IPS-NIHi11 (cell line): ENCODE results near the gene EN2.

Experiments used
- DNase-seq: peaks from one replicate; pipeline ENCODE4 v3.0.0; 2012; ENCODE audit warnings: mixed read lengths, low spot score

Gene EN2

GRCh38 chr7:155486783-155487508, 29.0 kb downstream of the EN2 start:
- no peak for DNase-seq

GRCh38 chr7:155487509-155488482, 29.9 kb downstream of the EN2 start:
- DNase-seq: no peak

- DNase-seq: no peak
Measured at GRCh38 chr7:155488483-155489127, 30.7 kb downstream of the EN2 start.

GRCh38 chr7:155489158-155489840, 31.4 kb downstream of the EN2 start:
- DNase-seq: no peak

- DNase-seq: peak; percentile 51
Measured at GRCh38 chr7:155489862-155490696, 32.1 kb downstream of the EN2 start.

GRCh38 chr7:155490697-155491628, 33.0 kb downstream of the EN2 start:
- DNase-seq: peak; percentile 79

- no peak for DNase-seq
Measured at GRCh38 chr7:155491812-155492211, 33.9 kb downstream of the EN2 start.

- DNase-seq: no peak
Measured at GRCh38 chr7:155493744-155494538, 36.0 kb downstream of the EN2 start.

- no peak for DNase-seq
Measured at GRCh38 chr7:155494551-155494950, 36.6 kb downstream of the EN2 start.

- DNase-seq: no peak
Measured at GRCh38 chr7:155495440-155496248, 37.7 kb downstream of the EN2 start.

GRCh38 chr7:155496267-155497005, 38.5 kb downstream of the EN2 start:
- no peak for DNase-seq

- no peak for DNase-seq
Measured at GRCh38 chr7:155497149-155497901, 39.4 kb downstream of the EN2 start.

- no peak for DNase-seq
Measured at GRCh38 chr7:155505422-155505793, 47.5 kb downstream of the EN2 start.

- DNase-seq: no peak
Measured at GRCh38 chr7:155506854-155507337, 49.0 kb downstream of the EN2 start.

- no peak for DNase-seq
Measured at GRCh38 chr7:155507576-155507975, 49.6 kb downstream of the EN2 start.
